ENCODE data around the gene ORC1.

ORC1 gene

DNA sequence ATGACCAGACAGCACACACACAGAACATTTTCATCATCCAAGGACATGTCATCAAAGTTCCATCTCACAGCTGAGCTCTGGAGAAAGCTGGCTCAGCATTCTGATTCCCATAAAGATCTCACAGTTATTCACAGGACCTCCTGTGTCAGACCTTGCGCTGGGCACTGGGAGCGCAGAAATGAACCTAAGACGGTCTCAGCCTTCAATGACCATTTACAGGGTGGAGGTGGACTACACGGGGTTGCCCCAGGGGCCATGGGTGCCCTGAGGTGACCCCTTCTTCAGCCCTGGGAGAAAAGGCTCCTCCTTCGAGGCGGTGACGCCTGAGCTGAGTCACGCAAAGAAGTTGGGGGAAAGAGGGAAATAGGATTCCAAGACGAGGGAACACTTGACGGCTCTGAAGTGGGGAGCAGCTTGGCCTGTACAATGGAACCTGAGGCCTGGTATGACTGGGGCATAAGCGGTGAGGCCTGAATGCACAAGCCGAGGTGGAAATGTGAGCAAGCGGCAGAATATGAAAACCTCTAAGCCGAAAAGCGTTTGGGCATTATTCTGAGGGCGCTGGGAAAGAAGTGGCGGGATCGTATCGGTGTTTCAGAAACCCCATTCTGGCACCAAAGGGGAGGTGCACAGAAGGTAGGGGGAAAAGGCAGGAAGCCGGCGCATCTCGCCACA lies 39.0 kb downstream of the ORC1 start:
- DNase-seq (ENCODE audit: low spot score) (no peak), ATAC-seq (ENCODE audit: low read depth) (peak; percentile 40)
- peak overlapping the region; percentile 82 for H3K27ac ChIP-seq (ENCODE audit: poor library complexity, severe bottlenecking)
- H3K4me3 ChIP-seq (ENCODE audit: severe bottlenecking) = peak overlapping the region; percentile 81
- H3K9me3 ChIP-seq (ENCODE audit: severe bottlenecking) = no peaks in the 10 kb centered on the region
- TF ChIP-seq CTCF (IDR thresholded peaks at IDR 0.05; ENCODE audit: poor library complexity, severe bottlenecking) = no peak
- peaks cover 11% of the 10 kb centered on the region for H3K4me1 ChIP-seq (ENCODE audit: insufficient read depth, poor library complexity, severe bottlenecking)
- no peaks in the 10 kb centered on the region for H3K27me3 ChIP-seq (ENCODE audit: insufficient read depth, poor library complexity, severe bottlenecking)
- H3K36me3 ChIP-seq (ENCODE audit: low read depth) = peaks cover 39% of the 10 kb centered on the region

- Histone ChIP-seq H3K9me3 (ENCODE audit: severe bottlenecking) (no peaks in the 10 kb centered on the region), H3K27me3 (ENCODE audit: insufficient read depth, poor library complexity, severe bottlenecking) (no peaks in the 10 kb centered on the region), H3K4me3 (ENCODE audit: severe bottlenecking) (no peak overlapping the region), H3K36me3 (ENCODE audit: low read depth) (peaks cover 48% of the 10 kb centered on the region), H3K27ac (ENCODE audit: poor library complexity, severe bottlenecking) (peak overlapping the region; percentile 82), H3K4me1 (ENCODE audit: insufficient read depth, poor library complexity, severe bottlenecking) (peaks cover 11% of the 10 kb centered on the region)
- DNase-seq (ENCODE audit: low spot score) (no peak), ATAC-seq (ENCODE audit: low read depth) (no peak)
- TF ChIP-seq CTCF (IDR thresholded peaks at IDR 0.05; ENCODE audit: poor library complexity, severe bottlenecking) = no peak
Measured at GRCh38 chr1:52364235-52364839, 39.9 kb downstream of the ORC1 start.

DNA sequence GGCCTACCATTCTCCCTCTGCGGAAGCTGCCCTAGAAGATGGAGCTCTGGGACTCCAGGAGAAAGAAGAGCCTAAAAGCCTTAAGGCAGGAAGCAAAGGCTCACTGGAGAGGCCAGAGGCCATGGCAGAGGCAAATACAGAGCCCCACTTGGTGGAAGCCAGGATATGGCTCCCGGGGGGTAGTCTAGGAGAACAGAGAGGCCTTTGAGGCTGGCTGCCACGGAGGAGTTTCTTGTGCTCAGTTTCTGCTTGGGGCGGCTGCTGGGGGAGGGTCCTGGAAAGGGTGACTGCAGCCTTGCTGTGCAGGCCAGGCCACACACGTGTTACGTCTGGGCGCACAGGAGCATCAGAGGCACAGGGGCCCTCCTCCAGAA lies 43.6 kb downstream of the ORC1 start:
- DNase-seq (ENCODE audit: low spot score) (no peak), ATAC-seq (ENCODE audit: low read depth) (no peak)
- Histone ChIP-seq H3K27me3 (ENCODE audit: insufficient read depth, poor library complexity, severe bottlenecking) (no peaks in the 10 kb centered on the region), H3K4me3 (ENCODE audit: severe bottlenecking) (no peak overlapping the region), H3K4me1 (ENCODE audit: insufficient read depth, poor library complexity, severe bottlenecking) (peaks cover 3% of the 10 kb centered on the region), H3K36me3 (ENCODE audit: low read depth) (peaks cover 85% of the 10 kb centered on the region), H3K27ac (ENCODE audit: poor library complexity, severe bottlenecking) (no peak overlapping the region), H3K9me3 (ENCODE audit: severe bottlenecking) (no peaks in the 10 kb centered on the region)
- no peak for TF ChIP-seq CTCF (IDR thresholded peaks at IDR 0.05; ENCODE audit: poor library complexity, severe bottlenecking)

DNA sequence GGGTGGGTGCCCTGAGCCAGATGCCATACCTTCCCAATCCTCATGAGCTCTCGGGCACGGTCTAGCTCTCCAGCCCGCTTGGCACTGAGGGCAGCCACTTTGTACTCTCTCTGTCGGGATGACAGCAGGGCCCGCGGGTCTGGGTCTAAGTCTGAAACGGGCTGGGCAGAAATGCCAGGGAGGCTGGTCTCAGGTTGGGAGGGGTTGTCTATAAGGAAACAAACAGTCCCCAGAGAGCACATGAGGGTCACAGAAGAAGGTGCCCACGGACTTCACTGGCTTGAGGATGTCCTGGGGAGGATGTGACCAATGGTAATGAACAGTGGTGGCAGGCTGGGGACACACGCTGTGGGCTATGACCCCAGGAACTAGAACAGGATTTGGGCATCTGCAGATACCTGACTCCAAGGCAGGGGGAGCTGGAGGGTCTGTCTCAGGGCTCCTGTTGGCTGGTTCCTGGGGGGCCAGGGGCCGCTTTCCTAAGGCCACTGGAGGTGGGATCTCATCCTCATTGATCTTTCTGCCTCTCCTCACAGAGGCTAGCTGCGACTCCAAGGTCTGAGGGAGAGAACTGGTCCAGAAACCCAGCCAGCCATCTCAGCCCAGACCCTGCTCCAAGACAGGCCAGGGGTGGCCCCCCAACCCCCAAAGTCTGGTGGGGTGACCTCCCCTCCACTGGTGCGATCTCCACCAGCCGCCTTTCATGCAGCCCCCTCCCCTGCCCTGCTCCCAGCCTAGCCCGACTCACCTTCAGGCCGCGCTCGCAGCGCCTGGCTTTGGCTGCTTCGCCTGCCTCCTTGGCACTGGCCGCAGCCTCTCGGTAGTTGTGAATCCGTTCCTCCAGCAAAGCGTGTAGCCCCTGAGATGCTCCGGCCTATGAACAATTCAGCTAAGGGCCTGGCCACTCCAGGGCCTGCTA lies 44.3 kb downstream of the ORC1 start:
- no peak for TF ChIP-seq CTCF (IDR thresholded peaks at IDR 0.05; ENCODE audit: poor library complexity, severe bottlenecking)
- H3K4me3 ChIP-seq (ENCODE audit: severe bottlenecking) = no peak overlapping the region
- ATAC-seq (ENCODE audit: low read depth) (no peak), DNase-seq (ENCODE audit: low spot score) (no peak)
- peaks cover 92% of the 10 kb centered on the region for H3K36me3 ChIP-seq (ENCODE audit: low read depth)
- peaks cover 3% of the 10 kb centered on the region for H3K4me1 ChIP-seq (ENCODE audit: insufficient read depth, poor library complexity, severe bottlenecking)
- H3K9me3 ChIP-seq (ENCODE audit: severe bottlenecking) = no peaks in the 10 kb centered on the region
- no peaks in the 10 kb centered on the region for H3K27me3 ChIP-seq (ENCODE audit: insufficient read depth, poor library complexity, severe bottlenecking)
- H3K27ac ChIP-seq (ENCODE audit: poor library complexity, severe bottlenecking) = no peak overlapping the region
